Cardiac muscle cell (in vitro differentiated cells and primary cell): ENCODE data around the gene ATP6V0A1. TPM values are rescaled to one million over a fixed set of nuclear protein-coding genes. Genes with fewer than 3 reads are reported as not detected.

Experiments
- DNase-seq, 2 donors: peaks; one replicate each; pipeline versions ENCODE4 v3.0.0 to v3.0.0-alpha.2; 2010 to 2017; ENCODE audit warnings: low read depth in 1 of 2, low spot score in 1 of 2
- H3K27ac ChIP-seq: fragments of 200-600 bp; sonication (generic); 2 replicates; pipeline ENCODE4 v1.5.1; 2016
- H3K27me3 ChIP-seq: fragments of 200-600 bp; sonication (generic); 2 replicates; pipeline ENCODE4 v1.6.0; 2016; ENCODE audit warnings: control low read depth
- H3K36me3 ChIP-seq: fragments of 200-600 bp; sonication (generic); 2 replicates; pipeline ENCODE4 v1.5.1; 2016; ENCODE audit warnings: control low read depth
- H3K4me1 ChIP-seq: fragments of 200-600 bp; sonication (generic); 2 replicates; pipeline ENCODE4 v1.8.1; 2017; ENCODE audit warnings: low read depth, mild to moderate bottlenecking, mixed run types
- H3K4me3 ChIP-seq: fragments of 200-600 bp; sonication (generic); 2 replicates; pipeline ENCODE4 v1.5.1; 2016; ENCODE audit warnings: mild to moderate bottlenecking
- H3K9me3 ChIP-seq: fragments of 200-600 bp; sonication (generic); 2 replicates; pipeline ENCODE4 v1.5.1; 2017; ENCODE audit warnings: low read depth, mild to moderate bottlenecking, control low read depth
- CTCF ChIP-seq: IDR thresholded peaks from 2 replicates; pipeline ENCODE4 v1.5.1; 2012; ENCODE audit warnings: low read depth, mild to moderate bottlenecking, low read length
- polyA plus RNA-seq: library from polyadenylated mRNA; unstranded; fragments of >200 nt; fragmentation: Nextera tagmentation; extraction: Ambion mirVana; gene quantifications from 2 replicates; pipeline ENCODE4 v1.2.1, GENCODE V29; 2016
- total RNA-seq: library from RNA; depleted of rRNA; stranded (reverse); fragments of >200 nt; gene quantifications from 2 replicates; pipeline ENCODE4 v1.2.3, GENCODE V29; 2016

Gene ATP6V0A1
- total and polyA plus RNA-seq, 2 experiments from 2014 or later: 44.6 to 50.8 TPM

DNA sequence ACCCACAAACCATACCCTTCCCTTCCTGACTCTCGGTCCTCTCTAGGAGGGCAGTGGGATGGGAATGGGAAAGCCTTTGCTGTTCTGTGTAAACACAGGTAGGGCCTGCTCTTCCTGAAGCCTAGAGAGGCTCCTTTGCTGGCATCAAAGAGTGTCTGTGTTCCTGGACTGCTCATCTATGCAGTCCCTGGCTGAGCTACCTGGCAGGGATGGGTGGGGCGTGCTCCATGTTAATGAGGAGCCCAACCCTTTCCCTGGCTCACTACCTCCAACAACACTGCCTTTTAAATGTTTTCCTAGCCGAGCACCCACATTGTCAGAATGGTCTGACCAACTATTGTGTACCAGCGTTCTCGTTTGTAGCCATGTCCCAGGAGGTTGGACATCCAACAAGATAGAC lies 50.7 kb downstream of the ATP6V0A1 start:
- H3K4me1 ChIP-seq: peaks cover 18% of the 10 kb centered on the region
- TF ChIP-seq CTCF: no peak
- H3K27me3 ChIP-seq: no peaks in the 10 kb centered on the region
- H3K36me3 ChIP-seq: peaks cover 8% of the 10 kb centered on the region
- H3K27ac ChIP-seq: no peak overlapping the region
- no peaks in the 10 kb centered on the region for H3K9me3 ChIP-seq
- no peak overlapping the region for H3K4me3 ChIP-seq
- DNase-seq: no peak

GRCh38 chr17:42509841-42510240 lies 51.2 kb downstream of the ATP6V0A1 start:
- Histone ChIP-seq H3K4me1 (peaks cover 18% of the 10 kb centered on the region), H3K9me3 (no peaks in the 10 kb centered on the region), H3K27ac (no peak overlapping the region), H3K36me3 (peaks cover 8% of the 10 kb centered on the region), H3K27me3 (no peaks in the 10 kb centered on the region), H3K4me3 (no peak overlapping the region)
- no peak for TF ChIP-seq CTCF
- no peak for DNase-seq

GRCh38 chr17:42512246-42512645 lies 53.6 kb downstream of the ATP6V0A1 start:
- no peak overlapping the region for H3K4me3 ChIP-seq
- H3K9me3 ChIP-seq: no peaks in the 10 kb centered on the region
- H3K27me3 ChIP-seq: no peaks in the 10 kb centered on the region
- peaks cover 8% of the 10 kb centered on the region for H3K36me3 ChIP-seq
- H3K4me1 ChIP-seq: peaks cover 7% of the 10 kb centered on the region
- H3K27ac ChIP-seq: no peak overlapping the region
- no peak for TF ChIP-seq CTCF
- DNase-seq: no peak

DNA sequence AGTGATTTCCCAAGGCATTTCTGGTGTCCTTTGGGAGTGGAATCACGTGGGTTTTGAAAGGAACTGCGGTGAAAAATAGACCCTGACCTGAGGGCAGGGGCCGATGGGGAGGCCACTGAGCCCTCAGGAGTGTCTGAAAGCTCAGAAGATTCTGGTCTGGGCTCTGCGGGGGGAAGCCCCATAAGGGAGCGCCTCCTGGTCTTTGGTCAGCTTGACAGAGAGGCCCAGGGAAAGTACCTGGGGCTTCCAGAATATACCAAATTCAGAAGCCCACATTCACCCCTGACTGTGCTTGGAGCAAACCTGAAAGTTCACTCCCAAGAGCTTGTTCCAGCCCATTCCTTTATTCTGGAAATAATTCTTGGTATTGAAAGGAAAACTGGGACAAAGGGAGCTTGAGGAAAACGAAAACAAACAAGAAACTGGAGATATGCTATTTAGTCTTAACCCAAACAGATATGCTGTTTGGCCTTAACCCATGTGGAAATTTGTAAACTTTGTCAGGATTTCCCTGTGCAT lies 54.1 kb downstream of the ATP6V0A1 start:
- peak in 1 of 2 donors; percentile 46 for DNase-seq
- peaks cover 5% of the 10 kb centered on the region for H3K4me1 ChIP-seq
- H3K27ac ChIP-seq: no peak overlapping the region
- no peaks in the 10 kb centered on the region for H3K27me3 ChIP-seq
- H3K4me3 ChIP-seq: no peak overlapping the region
- no peak for TF ChIP-seq CTCF
- peaks cover 8% of the 10 kb centered on the region for H3K36me3 ChIP-seq
- H3K9me3 ChIP-seq: no peaks in the 10 kb centered on the region

GRCh38 chr17:42513686-42514085 lies 55.0 kb downstream of the ATP6V0A1 start:
- H3K36me3 ChIP-seq: peaks cover 8% of the 10 kb centered on the region
- peaks cover 10% of the 10 kb centered on the region for H3K4me1 ChIP-seq
- H3K9me3 ChIP-seq: no peaks in the 10 kb centered on the region
- H3K27me3 ChIP-seq: no peaks in the 10 kb centered on the region
- no peak overlapping the region for H3K4me3 ChIP-seq
- no peak for DNase-seq
- TF ChIP-seq CTCF: no peak
- no peak overlapping the region for H3K27ac ChIP-seq

GRCh38 chr17:42514279-42514678 lies 55.6 kb downstream of the ATP6V0A1 start:
- Histone ChIP-seq H3K36me3 (peaks cover 3% of the 10 kb centered on the region), H3K4me3 (no peak overlapping the region), H3K9me3 (no peaks in the 10 kb centered on the region), H3K27ac (no peak overlapping the region), H3K4me1 (peaks cover 15% of the 10 kb centered on the region), H3K27me3 (no peaks in the 10 kb centered on the region)
- DNase-seq: no peak
- TF ChIP-seq CTCF: no peak
